HepG2 (cell line): Measurements from ENCODE around the gene TPST1. TPM values are rescaled to one million over a fixed set of nuclear protein-coding genes. Genes with fewer than 3 reads are reported as not detected.

Source experiments
- FOXP4 ChIP-seq: sonication (generic); formaldehyde crosslinking; IDR thresholded peaks from 2 replicates; pipeline ENCODE4 v1.4.0; 2020; ENCODE audit warnings: missing genetic modification reagents
- GATAD2A ChIP-seq: IDR thresholded peaks from 2 replicates; pipeline ENCODE4 v1.6.1; 2016
- GFI1 ChIP-seq: sonication (generic); formaldehyde crosslinking; IDR thresholded peaks from 2 replicates; pipeline ENCODE4 v1.5.0; 2020; ENCODE audit warnings: missing genetic modification reagents, mild to moderate bottlenecking, borderline replicate concordance
- HMG20A ChIP-seq: IDR thresholded peaks from 2 replicates; pipeline ENCODE4 v1.6.1; 2016; ENCODE audit warnings: borderline replicate concordance
- KDM2A ChIP-seq: sonication (generic); formaldehyde crosslinking; IDR thresholded peaks from 2 replicates; pipeline ENCODE4 v1.4.0; 2020; ENCODE audit warnings: low read depth, missing genetic modification reagents, borderline replicate concordance
- KDM6A ChIP-seq: IDR thresholded peaks from 2 replicates; pipeline ENCODE4 v1.6.1; 2016; ENCODE audit warnings: low read depth
- KLF16 ChIP-seq, 2 experiments: sonication (generic) in 1 of 2; formaldehyde crosslinking in 1 of 2; IDR thresholded peaks; 2 replicates each; pipeline versions ENCODE4 v1.6.1 to v1.8.0; 2016 to 2023; ENCODE audit warnings: missing genetic modification reagents in 2 of 2, missing compliant biosample characterization in 1 of 2
- MEIS2 ChIP-seq: sonication (generic); formaldehyde crosslinking; IDR thresholded peaks from 2 replicates; pipeline ENCODE4 v1.9.0; 2021; ENCODE audit warnings: mild to moderate bottlenecking, missing genetic modification reagents
- POLR2G ChIP-seq: fragments of 200-400 bp; formaldehyde crosslinking; IDR thresholded peaks from 2 replicates; pipeline ENCODE4 v1.6.1; 2018; ENCODE audit warnings: mild to moderate bottlenecking, low read depth, low read length, moderate library complexity
- RBM22 ChIP-seq: fragments of 200-400 bp; formaldehyde crosslinking; optimal IDR thresholded peaks from 2 replicates; pipeline ENCODE3; 2017; ENCODE audit warnings: mild to moderate bottlenecking, low read length, moderate library complexity
- SP5 ChIP-seq: IDR thresholded peaks from 2 replicates; pipeline ENCODE4 v1.6.1; 2016; ENCODE audit warnings: low read depth, borderline replicate concordance
- THAP11 ChIP-seq: IDR thresholded peaks from 2 replicates; pipeline ENCODE4 v1.6.1; 2016; ENCODE audit warnings: missing biosample characterization, missing genetic modification reagents
- ZBTB14 ChIP-seq: sonication (generic); formaldehyde crosslinking; IDR thresholded peaks from 2 replicates; pipeline ENCODE4 v1.4.0; 2020; ENCODE audit warnings: missing genetic modification reagents
- ZBTB8A ChIP-seq: sonication (generic); formaldehyde crosslinking; IDR thresholded peaks from 2 replicates; pipeline ENCODE4 v1.4.0; 2020; ENCODE audit warnings: mild to moderate bottlenecking, low read depth, missing genetic modification reagents, borderline replicate concordance
- ZNF678 ChIP-seq: sonication (generic); formaldehyde crosslinking; IDR thresholded peaks from 2 replicates; pipeline ENCODE4 v1.4.0; 2020; ENCODE audit warnings: mild to moderate bottlenecking, missing genetic modification reagents
- ZNF747 ChIP-seq: sonication (generic); formaldehyde crosslinking; IDR thresholded peaks from 2 replicates; pipeline ENCODE4 v1.8.1; 2023; ENCODE audit warnings: missing genetic modification reagents, mild to moderate bottlenecking, borderline replicate concordance
- ZNF879 ChIP-seq: sonication (generic); formaldehyde crosslinking; IDR thresholded peaks from 2 replicates; pipeline ENCODE4 v1.8.1; 2023; ENCODE audit warnings: missing genetic modification reagents
- ZSCAN25 ChIP-seq: sonication (generic); formaldehyde crosslinking; IDR thresholded peaks from 2 replicates; pipeline ENCODE4 v1.8.0; 2022; ENCODE audit warnings: mild to moderate bottlenecking, missing genetic modification reagents
- polyA plus RNA-seq, 8 experiments: library from polyadenylated mRNA; depleted of rRNA in 3 of 8; stranded (reverse) in 7 of 8; unstranded in 1 of 8; fragments of >200 nt; fragmentation: Illumina TruSeq in 4 of 8; extraction: Trizol in 4 of 8; gene quantifications; 2 replicates each; pipeline versions ENCODE4 v1.2.1 to v1.2.3, GENCODE V29; 2011 to 2016; ENCODE audit warnings: low read depth in 4 of 8, missing spikeins in 1 of 8, mixed read lengths in 1 of 8; ENCODE audit not compliant: insufficient read depth in 1 of 8
- total RNA-seq, 5 experiments: library from RNA; depleted of rRNA; stranded (reverse); fragments of >200 nt; fragmentation: Illumina TruSeq; extraction: Trizol; gene quantifications; 2 replicates each; pipeline ENCODE4 v1.2.3, GENCODE V29; 2016; ENCODE audit warnings: low read depth in 1 of 5
- TF ChIP-seq, protein P1 (sequence below): IDR thresholded peaks from 2 replicates; pipeline ENCODE4 v1.6.1; 2016; ENCODE audit warnings: low read depth
- TF ChIP-seq, protein P2 (sequence below): sonication (generic); formaldehyde crosslinking; IDR thresholded peaks from 2 replicates; pipeline ENCODE4 v1.4.0; 2020; ENCODE audit warnings: mild to moderate bottlenecking, missing genetic modification reagents, borderline replicate concordance
- TF ChIP-seq, protein P3 (sequence below): sonication (generic); formaldehyde crosslinking; IDR thresholded peaks from 2 replicates; pipeline ENCODE4 v1.5.1; 2020; ENCODE audit warnings: missing genetic modification reagents, mild to moderate bottlenecking, borderline replicate concordance

The TPST1 gene
- total and polyA plus RNA-seq, 2 of the 13 experiments (the other 11 are each of a cell fraction or from before 2014, with no cell fraction given), result 24.3 to 34.1 TPM

- TF ChIP-seq FOXP4 (CRISPR knock-in tag), result peak; percentile 26; the same call in 1 of the 2 replicates
- TF ChIP-seq, protein P1, sequence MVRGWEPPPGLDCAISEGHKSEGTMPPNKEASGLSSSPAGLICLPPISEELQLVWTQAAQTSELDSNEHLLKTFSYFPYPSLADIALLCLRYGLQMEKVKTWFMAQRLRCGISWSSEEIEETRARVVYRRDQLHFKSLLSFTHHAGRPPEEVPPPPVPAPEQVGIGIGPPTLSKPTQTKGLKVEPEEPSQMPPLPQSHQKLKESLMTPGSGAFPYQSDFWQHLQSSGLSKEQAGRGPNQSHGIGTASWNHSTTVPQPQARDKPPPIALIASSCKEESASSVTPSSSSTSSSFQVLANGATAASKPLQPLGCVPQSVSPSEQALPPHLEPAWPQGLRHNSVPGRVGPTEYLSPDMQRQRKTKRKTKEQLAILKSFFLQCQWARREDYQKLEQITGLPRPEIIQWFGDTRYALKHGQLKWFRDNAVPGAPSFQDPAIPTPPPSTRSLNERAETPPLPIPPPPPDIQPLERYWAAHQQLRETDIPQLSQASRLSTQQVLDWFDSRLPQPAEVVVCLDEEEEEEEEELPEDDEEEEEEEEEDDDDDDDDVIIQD (CRISPR knock-in tag), result 0 out of 2 replicates have a peak, but pooled peaks have one; percentile 46
- TF ChIP-seq, protein P2, sequence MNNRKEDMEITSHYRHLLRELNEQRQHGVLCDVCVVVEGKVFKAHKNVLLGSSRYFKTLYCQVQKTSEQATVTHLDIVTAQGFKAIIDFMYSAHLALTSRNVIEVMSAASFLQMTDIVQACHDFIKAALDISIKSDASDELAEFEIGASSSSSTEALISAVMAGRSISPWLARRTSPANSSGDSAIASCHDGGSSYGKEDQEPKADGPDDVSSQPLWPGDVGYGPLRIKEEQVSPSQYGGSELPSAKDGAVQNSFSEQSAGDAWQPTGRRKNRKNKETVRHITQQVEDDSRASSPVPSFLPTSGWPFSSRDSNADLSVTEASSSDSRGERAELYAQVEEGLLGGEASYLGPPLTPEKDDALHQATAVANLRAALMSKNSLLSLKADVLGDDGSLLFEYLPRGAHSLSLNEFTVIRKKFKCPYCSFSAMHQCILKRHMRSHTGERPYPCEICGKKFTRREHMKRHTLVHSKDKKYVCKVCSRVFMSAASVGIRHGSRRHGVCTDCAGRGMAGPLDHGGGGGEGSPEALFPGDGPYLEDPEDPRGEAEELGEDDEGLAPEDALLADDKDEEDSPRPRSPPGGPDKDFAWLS, result no peak
- no peak for TF ChIP-seq ZBTB14 (CRISPR knock-in tag)
- TF ChIP-seq KDM2A (CRISPR knock-in tag), result peak; percentile 26; the same call in 1 of the 2 replicates
- no peak for TF ChIP-seq GFI1 (CRISPR knock-in tag)
- no peak for TF ChIP-seq KDM6A (CRISPR knock-in tag)
- no peak for TF ChIP-seq ZNF678 (CRISPR knock-in tag)
- TF ChIP-seq ZBTB8A (CRISPR knock-in tag), result no peak
- TF ChIP-seq, protein P3, sequence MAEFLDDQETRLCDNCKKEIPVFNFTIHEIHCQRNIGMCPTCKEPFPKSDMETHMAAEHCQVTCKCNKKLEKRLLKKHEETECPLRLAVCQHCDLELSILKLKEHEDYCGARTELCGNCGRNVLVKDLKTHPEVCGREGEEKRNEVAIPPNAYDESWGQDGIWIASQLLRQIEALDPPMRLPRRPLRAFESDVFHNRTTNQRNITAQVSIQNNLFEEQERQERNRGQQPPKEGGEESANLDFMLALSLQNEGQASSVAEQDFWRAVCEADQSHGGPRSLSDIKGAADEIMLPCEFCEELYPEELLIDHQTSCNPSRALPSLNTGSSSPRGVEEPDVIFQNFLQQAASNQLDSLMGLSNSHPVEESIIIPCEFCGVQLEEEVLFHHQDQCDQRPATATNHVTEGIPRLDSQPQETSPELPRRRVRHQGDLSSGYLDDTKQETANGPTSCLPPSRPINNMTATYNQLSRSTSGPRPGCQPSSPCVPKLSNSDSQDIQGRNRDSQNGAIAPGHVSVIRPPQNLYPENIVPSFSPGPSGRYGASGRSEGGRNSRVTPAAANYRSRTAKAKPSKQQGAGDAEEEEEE (CRISPR knock-in tag), result no peak
- TF ChIP-seq RBM22, result no peak
- TF ChIP-seq THAP11, result no peak
- TF ChIP-seq GATAD2A (CRISPR knock-in tag), result no peak
- TF ChIP-seq POLR2G, result 0 out of 2 replicates have a peak, but pooled peaks have one; percentile 30
- TF ChIP-seq ZNF747 (CRISPR knock-in tag), result no peak
- TF ChIP-seq ZNF879, result no peak
- TF ChIP-seq MEIS2, result no peak
- TF ChIP-seq KLF16 (CRISPR knock-in tag; IDR thresholded peaks at IDR 0.05), result no peak
- TF ChIP-seq SP5 (CRISPR knock-in tag), result no peak
- TF ChIP-seq HMG20A (CRISPR knock-in tag), result peak; percentile 38; the same call in 1 of the 2 replicates
- no peak for TF ChIP-seq ZSCAN25 (CRISPR knock-in tag)
Observed at GRCh38 chr7:66170309-66171231, 34.6 kb upstream of the TPST1 start (continued).
